HG03439 (cell line): ENCODE measurements around the gene GAS7.
"Not testable (repeated sequence)": the region's sequence is repeated elsewhere in the genome, so short reads cannot be mapped to it uniquely, and the experiment has no call there.

Experiments used
- ATAC-seq: cut with Tn5 transposase; IDR thresholded peaks from one replicate; pipeline ENCODE4 v1.9.1; 2021; ENCODE audit warnings: mild to moderate bottlenecking, moderate library complexity; ENCODE audit not compliant: unreplicated experiment

Gene GAS7

GRCh38 chr17:10031127-10031526 lies 167.3 kb downstream of the GAS7 start:
- no peak for ATAC-seq

GRCh38 chr17:10029129-10029528 lies 169.3 kb downstream of the GAS7 start:
- no peak for ATAC-seq

- no peak for ATAC-seq
Measured at GRCh38 chr17:10025976-10026901, 172.2 kb downstream of the GAS7 start.

GRCh38 chr17:10025224-10025623 lies 173.2 kb downstream of the GAS7 start:
- ATAC-seq, result no peak

- no peak for ATAC-seq
Measured at GRCh38 chr17:10022416-10022815, 176.0 kb downstream of the GAS7 start.

- ATAC-seq, result no peak
Measured at GRCh38 chr17:10021272-10021984, 177.0 kb downstream of the GAS7 start.

- no peak for ATAC-seq
Measured at GRCh38 chr17:10019941-10020451, 178.4 kb downstream of the GAS7 start.

GRCh38 chr17:10018461-10018891 lies 179.9 kb downstream of the GAS7 start:
- ATAC-seq, result no peak

- not testable (repeated sequence) for ATAC-seq
Measured at GRCh38 chr17:10016958-10017570, 181.3 kb downstream of the GAS7 start.

- peak; percentile 86 for ATAC-seq
Measured at GRCh38 chr17:10013365-10014112, 184.9 kb downstream of the GAS7 start.

GRCh38 chr17:10010752-10011151 lies 187.7 kb downstream of the GAS7 start:
- no peak for ATAC-seq

GRCh38 chr17:10003705-10004104 lies 194.7 kb downstream of the GAS7 start:
- no peak for ATAC-seq

GRCh38 chr17:10002567-10003360 lies 195.6 kb downstream of the GAS7 start:
- not testable (repeated sequence) for ATAC-seq

GRCh38 chr17:10001306-10001873 lies 197.0 kb downstream of the GAS7 start:
- no peak for ATAC-seq

GRCh38 chr17:9999919-10000695 lies 198.3 kb downstream of the GAS7 start:
- ATAC-seq, result peak; percentile 74

- ATAC-seq, result no peak
Measured at GRCh38 chr17:9998060-9998459, 200.3 kb downstream of the GAS7 start.

- no peak for ATAC-seq
Measured at GRCh38 chr17:9994761-9995160, 203.6 kb downstream of the GAS7 start.

- no peak for ATAC-seq
Measured at GRCh38 chr17:9991796-9992195, 206.6 kb downstream of the GAS7 start.

GRCh38 chr17:9991351-9991750 lies 207.1 kb downstream of the GAS7 start:
- ATAC-seq, result no peak
